ENCODE data around the gene MAP3K15. TPM values are rescaled to one million over a fixed set of nuclear protein-coding genes. Genes with fewer than 3 reads are reported as not detected.

The MAP3K15 gene
- total and polyA plus RNA-seq, 10 of the 15 experiments (the other 5 are each of a cell fraction or from before 2014, with no cell fraction given), result 0.03 to 0.16 TPM; not detected in 8

DNA sequence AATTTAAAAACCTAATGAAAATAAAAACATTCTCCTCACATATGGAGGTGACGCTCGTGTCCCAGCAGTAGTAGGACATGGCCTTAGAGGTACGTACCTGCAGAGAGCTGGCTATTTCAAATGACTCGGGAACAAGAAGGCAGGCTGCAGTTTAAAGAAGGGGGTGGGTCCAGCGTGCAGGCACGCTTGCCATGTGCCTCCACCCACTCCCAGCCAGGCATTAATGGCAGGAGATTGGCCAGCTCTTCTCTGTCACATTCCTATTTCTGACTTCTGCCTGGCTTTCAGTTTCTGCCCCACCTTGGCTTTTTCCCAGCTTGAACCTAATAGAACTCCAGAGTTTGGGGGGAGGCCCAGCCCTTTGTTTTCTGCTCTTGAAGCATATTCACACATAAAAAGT lies 154.4 kb downstream of the MAP3K15 start (continued):
- no peak for TF ChIP-seq TARDBP (IDR thresholded peaks at IDR 0.05; ENCODE audit: borderline replicate concordance)
- TF ChIP-seq SREBF1 (IDR thresholded peaks at IDR 0.05; ENCODE audit: low read length), result no peak
- TF ChIP-seq ETV6 (conservative IDR thresholded peaks at IDR 0.05 in 1 of 2, IDR thresholded peaks at IDR 0.05 in 1 of 2; ENCODE audit: borderline replicate concordance in 1 of 2, low read depth in 1 of 2), result no peak
- TF ChIP-seq, protein P1, sequence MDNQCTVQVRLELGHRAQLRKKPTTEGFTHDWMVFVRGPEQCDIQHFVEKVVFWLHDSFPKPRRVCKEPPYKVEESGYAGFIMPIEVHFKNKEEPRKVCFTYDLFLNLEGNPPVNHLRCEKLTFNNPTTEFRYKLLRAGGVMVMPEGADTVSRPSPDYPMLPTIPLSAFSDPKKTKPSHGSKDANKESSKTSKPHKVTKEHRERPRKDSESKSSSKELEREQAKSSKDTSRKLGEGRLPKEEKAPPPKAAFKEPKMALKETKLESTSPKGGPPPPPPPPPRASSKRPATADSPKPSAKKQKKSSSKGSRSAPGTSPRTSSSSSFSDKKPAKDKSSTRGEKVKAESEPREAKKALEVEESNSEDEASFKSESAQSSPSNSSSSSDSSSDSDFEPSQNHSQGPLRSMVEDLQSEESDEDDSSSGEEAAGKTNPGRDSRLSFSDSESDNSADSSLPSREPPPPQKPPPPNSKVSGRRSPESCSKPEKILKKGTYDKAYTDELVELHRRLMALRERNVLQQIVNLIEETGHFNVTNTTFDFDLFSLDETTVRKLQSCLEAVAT (IDR thresholded peaks at IDR 0.05), result no peak
- no peak for TF ChIP-seq NRF1 (conservative IDR thresholded peaks at IDR 0.05; ENCODE audit: low read depth, low read length)

DNA sequence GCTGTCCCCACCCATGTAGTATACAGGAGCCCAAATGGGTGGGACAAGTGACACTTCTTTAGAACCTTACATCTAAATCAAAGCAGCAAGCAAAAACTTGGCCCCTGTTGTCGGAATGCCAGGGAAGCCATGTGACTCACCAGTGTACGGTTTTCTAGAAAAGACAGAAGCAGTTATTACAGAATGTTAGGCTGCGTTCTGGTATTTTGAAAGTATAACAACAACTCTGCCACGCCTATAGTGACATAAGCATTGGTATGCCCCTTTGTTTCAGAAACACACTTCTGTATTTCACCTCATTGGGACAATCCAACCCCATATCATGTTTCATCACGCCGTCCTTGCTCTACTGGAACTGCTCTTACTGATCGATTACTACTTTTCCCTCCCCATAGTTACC lies 156.8 kb downstream of the MAP3K15 start:
- H3K4me2 ChIP-seq (ENCODE audit: control insufficient read depth, insufficient read depth), result no peak overlapping the region
- TF ChIP-seq, protein P2, sequence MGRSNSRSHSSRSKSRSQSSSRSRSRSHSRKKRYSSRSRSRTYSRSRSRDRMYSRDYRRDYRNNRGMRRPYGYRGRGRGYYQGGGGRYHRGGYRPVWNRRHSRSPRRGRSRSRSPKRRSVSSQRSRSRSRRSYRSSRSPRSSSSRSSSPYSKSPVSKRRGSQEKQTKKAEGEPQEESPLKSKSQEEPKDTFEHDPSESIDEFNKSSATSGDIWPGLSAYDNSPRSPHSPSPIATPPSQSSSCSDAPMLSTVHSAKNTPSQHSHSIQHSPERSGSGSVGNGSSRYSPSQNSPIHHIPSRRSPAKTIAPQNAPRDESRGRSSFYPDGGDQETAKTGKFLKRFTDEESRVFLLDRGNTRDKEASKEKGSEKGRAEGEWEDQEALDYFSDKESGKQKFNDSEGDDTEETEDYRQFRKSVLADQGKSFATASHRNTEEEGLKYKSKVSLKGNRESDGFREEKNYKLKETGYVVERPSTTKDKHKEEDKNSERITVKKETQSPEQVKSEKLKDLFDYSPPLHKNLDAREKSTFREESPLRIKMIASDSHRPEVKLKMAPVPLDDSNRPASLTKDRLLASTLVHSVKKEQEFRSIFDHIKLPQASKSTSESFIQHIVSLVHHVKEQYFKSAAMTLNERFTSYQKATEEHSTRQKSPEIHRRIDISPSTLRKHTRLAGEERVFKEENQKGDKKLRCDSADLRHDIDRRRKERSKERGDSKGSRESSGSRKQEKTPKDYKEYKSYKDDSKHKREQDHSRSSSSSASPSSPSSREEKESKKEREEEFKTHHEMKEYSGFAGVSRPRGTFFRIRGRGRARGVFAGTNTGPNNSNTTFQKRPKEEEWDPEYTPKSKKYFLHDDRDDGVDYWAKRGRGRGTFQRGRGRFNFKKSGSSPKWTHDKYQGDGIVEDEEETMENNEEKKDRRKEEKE (IDR thresholded peaks at IDR 0.05), result no peak
- TF ChIP-seq EZH2 (IDR thresholded peaks at IDR 0.05; ENCODE audit: borderline replicate concordance, control insufficient read depth, low read depth, low read length), result no peak
- TF ChIP-seq ZNF217 (IDR thresholded peaks at IDR 0.05), result no peak
- no peak for TF ChIP-seq SIX5 (IDR thresholded peaks at IDR 0.05; ENCODE audit: low read depth, low read length, severe bottlenecking)
- no peak for TF ChIP-seq RELA (IDR thresholded peaks at IDR 0.05; ENCODE audit: borderline replicate concordance, partially characterized antibody)
- no peak for TF ChIP-seq MYB (IDR thresholded peaks at IDR 0.05; ENCODE audit: borderline replicate concordance, low read depth, low read length)
- TF ChIP-seq TCF3 (IDR thresholded peaks at IDR 0.05; ENCODE audit: borderline replicate concordance, insufficient read depth, low read depth, low read length), result no peak
- no peak for TF ChIP-seq JUNB (IDR thresholded peaks at IDR 0.05)
- TF ChIP-seq PAX8 (IDR thresholded peaks at IDR 0.05), result no peak
- no peak for TF ChIP-seq CBFB (IDR thresholded peaks at IDR 0.05; ENCODE audit: low read depth)
- no peak for TF ChIP-seq ASH2L (IDR thresholded peaks at IDR 0.05; ENCODE audit: borderline replicate concordance, low read depth)
- intact Hi-C loops (cut with micrococcal nuclease; ENCODE audit: unreplicated experiment), result no loop called here
- DNase-seq (ENCODE audit: low read depth, low spot score) (no peak), FAIRE-seq (no peak), ATAC-seq (no peak)
- no peaks in the 10 kb centered on the region for H3K27me3 ChIP-seq (replicated peaks in 1 of 2; ENCODE audit: control insufficient read depth in 2 of 2, insufficient read depth in 2 of 2, low read length in 1 of 2)
- in situ Hi-C loops (cut with MboI), result loop anchor here (25.0 kb wide), 1 partner anchor 529 kb away; the partner anchor contains the start of gene SH3KBP1
- BruUV-seq (replicated peaks), result no TSS peak
- ChIA-PET POLR2A (no interaction called here), CTCF (interaction anchor here (2.4 kb wide), 1 partner anchor 14 kb away, joined by 8 read pairs; no protein-coding TSS in a partner anchor), SMC1A (ENCODE audit: uncharacterized antibody, unreplicated experiment) (no interaction called here), RAD21 (ENCODE audit: unreplicated experiment) (no interaction called here)
- H3K4me3 ChIP-seq, result no peak overlapping the region
- no peak overlapping the region for H3K27ac ChIP-seq (ENCODE audit: control insufficient read depth, insufficient read depth)
- no peaks in the 10 kb centered on the region for H3K79me2 ChIP-seq (ENCODE audit: control insufficient read depth, insufficient read depth, low read length)
- no peaks in the 10 kb centered on the region for H3K9me3 ChIP-seq (replicated peaks; ENCODE audit: control insufficient read depth, insufficient read depth, low read length)
- H3K9ac ChIP-seq (ENCODE audit: control insufficient read depth, insufficient read depth, low read length), result no peak overlapping the region
- WGBS (ENCODE audit: insufficient coverage, insufficient replicate concordance, low lambda C conversion rate, missing lambda C conversion rate), result 49% methylated on average over 7 of the region's 7 CpGs
- no peaks in the 10 kb centered on the region for H4K20me1 ChIP-seq (ENCODE audit: control insufficient read depth, insufficient read depth)
- no peaks in the 10 kb centered on the region for H3K4me1 ChIP-seq (ENCODE audit: control insufficient read depth, insufficient read depth, low read length)
- peaks cover 2 to 10% of the 10 kb centered on the region in 2 experiments; a peak in 2 of 4 replicates for H3K36me3 ChIP-seq (ENCODE audit: control insufficient read depth in 2 of 2, insufficient read depth in 2 of 2, low read length in 1 of 2)
- H2AFZ ChIP-seq (ENCODE audit: control insufficient read depth, low read depth, low read length), result no peak overlapping the region
